GM12873 (cell line): ENCODE measurements around the gene RHBDD3.
A peak's percentile ranks its signal among the peaks of the same experiment; 100 is the strongest.

Experiments
- TF ChIP-seq, protein P1 (sequence below): IDR thresholded peaks from 2 replicates; pipeline ENCODE4 v1.5.1; 2012; ENCODE audit warnings: low read depth, mild to moderate bottlenecking, moderate library complexity, low read length, control low read depth; ENCODE audit not compliant: insufficient read depth; ENCODE audit errors: missing control alignments

Gene RHBDD3

DNA sequence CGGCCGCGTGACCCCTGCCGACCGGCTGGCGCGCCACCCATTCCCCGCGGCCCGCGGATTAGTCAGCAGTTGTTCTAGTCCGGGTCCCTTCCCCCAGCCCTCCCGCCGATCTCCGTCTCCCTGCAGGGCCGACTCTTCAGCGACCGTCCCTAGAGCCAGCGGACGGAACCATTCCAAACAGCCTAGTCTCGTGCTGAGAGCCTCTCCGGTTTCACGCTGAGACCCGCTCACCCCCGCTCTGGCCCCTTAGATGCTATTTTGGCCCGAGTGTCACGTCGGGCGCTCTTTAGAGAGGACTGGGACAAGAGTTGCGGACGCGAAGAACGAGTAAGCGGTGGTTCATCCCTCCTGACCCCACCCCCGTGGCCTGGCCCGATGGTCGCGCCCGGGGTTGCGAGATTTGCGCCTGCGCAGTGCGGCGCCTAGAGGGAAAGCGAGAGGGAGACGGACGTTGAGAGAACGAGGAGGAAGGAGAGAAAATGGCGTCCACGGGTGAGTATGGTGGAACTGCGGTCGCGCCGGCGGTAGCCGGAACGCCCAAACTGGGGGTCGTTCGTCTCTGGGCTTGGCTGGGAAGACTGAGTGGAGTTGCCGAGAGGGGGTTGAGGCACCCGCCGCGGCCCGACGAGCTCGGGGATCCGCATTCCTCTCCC is at the start of gene RHBDD3, which contains the start of gene EWSR1:
Gene RHBDD3, minus strand, starts transcription at position 124 of the 653 bp plus-strand sequence. CDS start 2,355 bp downstream, outside the sequence.
Gene EWSR1, plus strand, starts transcription at position 411 of the 653 bp plus-strand sequence. Its CDS starts 69 bp downstream, at position 480.
- TF ChIP-seq, protein P1, sequence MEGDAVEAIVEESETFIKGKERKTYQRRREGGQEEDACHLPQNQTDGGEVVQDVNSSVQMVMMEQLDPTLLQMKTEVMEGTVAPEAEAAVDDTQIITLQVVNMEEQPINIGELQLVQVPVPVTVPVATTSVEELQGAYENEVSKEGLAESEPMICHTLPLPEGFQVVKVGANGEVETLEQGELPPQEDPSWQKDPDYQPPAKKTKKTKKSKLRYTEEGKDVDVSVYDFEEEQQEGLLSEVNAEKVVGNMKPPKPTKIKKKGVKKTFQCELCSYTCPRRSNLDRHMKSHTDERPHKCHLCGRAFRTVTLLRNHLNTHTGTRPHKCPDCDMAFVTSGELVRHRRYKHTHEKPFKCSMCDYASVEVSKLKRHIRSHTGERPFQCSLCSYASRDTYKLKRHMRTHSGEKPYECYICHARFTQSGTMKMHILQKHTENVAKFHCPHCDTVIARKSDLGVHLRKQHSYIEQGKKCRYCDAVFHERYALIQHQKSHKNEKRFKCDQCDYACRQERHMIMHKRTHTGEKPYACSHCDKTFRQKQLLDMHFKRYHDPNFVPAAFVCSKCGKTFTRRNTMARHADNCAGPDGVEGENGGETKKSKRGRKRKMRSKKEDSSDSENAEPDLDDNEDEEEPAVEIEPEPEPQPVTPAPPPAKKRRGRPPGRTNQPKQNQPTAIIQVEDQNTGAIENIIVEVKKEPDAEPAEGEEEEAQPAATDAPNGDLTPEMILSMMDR = no peak

DNA sequence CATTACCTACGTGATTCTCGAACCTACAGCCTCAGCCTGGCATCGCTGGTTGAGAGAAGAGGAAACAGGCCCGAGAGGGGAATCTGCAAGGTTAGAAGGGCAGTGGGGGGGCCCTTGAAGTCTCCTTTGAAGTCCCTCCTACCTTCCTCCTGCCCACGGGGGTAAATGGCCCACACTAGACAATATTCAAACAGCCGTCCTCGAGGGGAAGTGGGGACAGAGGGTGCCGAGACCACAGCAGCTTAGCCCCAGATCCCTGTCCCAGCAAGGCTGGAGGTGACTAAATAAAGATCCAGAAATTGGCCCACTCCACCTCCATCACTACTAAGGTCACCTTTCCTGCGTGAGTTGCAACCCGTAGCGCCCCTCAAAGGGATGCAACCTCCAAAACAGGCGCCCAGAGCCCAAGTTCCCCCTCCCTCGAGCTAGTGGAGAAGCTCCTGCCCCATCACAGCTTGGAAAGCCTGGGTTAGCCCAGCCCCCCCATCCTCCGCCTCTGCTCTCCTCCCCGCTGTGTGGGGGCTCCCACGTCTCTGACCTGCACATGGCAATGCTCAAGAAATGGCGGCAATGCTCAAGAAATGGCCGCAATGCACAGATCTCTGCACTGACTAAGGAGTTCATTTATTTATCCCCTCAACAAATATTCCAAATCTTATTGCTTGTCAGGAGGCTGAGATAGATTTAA is 48.5 kb upstream of the RHBDD3 start:
- TF ChIP-seq, protein P1 = no peak

- TF ChIP-seq, protein P1 = no peak
Measured at GRCh38 chr22:29315286-29316140, 47.7 kb upstream of the RHBDD3 start, which contains the start of gene RASL10A. Gene RASL10A (minus strand): TSS chr22:29315697. CDS start chr22:29315246, 451 bp downstream.

- TF ChIP-seq, protein P1 = no peak
Measured at GRCh38 chr22:29314537-29315285, 46.9 kb upstream of the RHBDD3 start.

GRCh38 chr22:29313576-29314466 is 46.0 kb upstream of the RHBDD3 start:
- TF ChIP-seq, protein P1 = no peak

DNA sequence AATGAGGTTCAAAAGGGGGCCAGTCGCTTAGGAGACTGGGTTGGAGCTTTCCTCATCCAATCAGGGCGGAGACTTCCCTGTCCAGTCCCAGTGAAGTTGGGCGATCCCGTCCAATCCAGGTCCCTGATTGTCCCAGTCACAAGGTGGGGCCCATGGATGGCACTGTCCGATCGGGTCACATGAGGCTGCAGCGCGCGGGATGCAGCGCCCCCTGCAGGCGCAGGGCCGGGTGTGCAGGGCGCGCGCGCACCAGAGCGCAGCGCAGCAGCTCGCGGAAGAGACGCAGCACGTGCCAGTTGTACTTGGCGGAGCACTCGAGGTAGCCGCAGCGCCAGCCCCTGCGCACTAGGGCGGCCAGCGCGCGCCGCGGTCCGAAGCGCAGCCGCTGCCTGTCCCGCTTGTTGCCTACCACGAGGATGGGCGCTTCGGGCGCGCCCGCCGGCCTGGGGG is 45.4 kb upstream of the RHBDD3 start:
- TF ChIP-seq, protein P1 = peak; percentile 73
